Natural killer cell (primary cell): ENCODE measurements around the gene PARD3B. TPM values are rescaled to one million over a fixed set of nuclear protein-coding genes. Genes with fewer than 3 reads are reported as not detected.

Experiments
- ATAC-seq, 3 donors: fragments of 150-1000 bp in 2 of 3; fragments of 200-7000 bp in 1 of 3; cut with Tn5 transposase; 1 replicate in 1 of 3; 2 replicates in 2 of 3; pipeline ENCODE4 v1.10.0; 2021; ENCODE audit warnings: mild to moderate bottlenecking in 2 of 3, moderate library complexity in 2 of 3
- DNase-seq, 2 donors: peaks; one replicate each; pipeline versions ENCODE4 v3.0.0 to v3.0.0-alpha.2; 2013 to 2021; ENCODE audit warnings: mixed read lengths in 1 of 2
- H3K27ac ChIP-seq: one replicate; pipeline ENCODE4 v1.5.1; 2013; ENCODE audit warnings: mild to moderate bottlenecking, low read length
- H3K27me3 ChIP-seq: one replicate; pipeline ENCODE4 v1.6.1; 2013; ENCODE audit warnings: low read length; ENCODE audit not compliant: control insufficient read depth, insufficient read depth
- H3K36me3 ChIP-seq: one replicate; pipeline ENCODE4 v1.6.1; 2013; ENCODE audit warnings: low read length; ENCODE audit not compliant: control insufficient read depth, insufficient read depth
- H3K4me1 ChIP-seq: one replicate; pipeline ENCODE4 v1.6.1; 2013; ENCODE audit warnings: low read length; ENCODE audit not compliant: control insufficient read depth, insufficient read depth
- H3K4me3 ChIP-seq: one replicate; pipeline ENCODE4 v1.5.1; 2013; ENCODE audit warnings: low read length
- H3K9me3 ChIP-seq: one replicate; pipeline ENCODE4 v1.6.1; 2013; ENCODE audit warnings: low read length; ENCODE audit not compliant: control insufficient read depth, insufficient read depth
- H3K27ac Mint-ChIP-seq, 2 donors: one replicate each; pipeline ENCODE4 v1.8.0; 2022; ENCODE audit warnings: mild to moderate bottlenecking in 2 of 2, mixed read lengths in 2 of 2, moderate library complexity in 1 of 2
- H3K27me3 Mint-ChIP-seq, 2 donors: one replicate each; pipeline ENCODE4 v1.8.0; 2022; ENCODE audit warnings: low read depth in 2 of 2, mixed read lengths in 2 of 2
- H3K36me3 Mint-ChIP-seq: one replicate; pipeline ENCODE4 v1.8.0; 2022; ENCODE audit warnings: mixed read lengths
- H3K4me1 Mint-ChIP-seq, 2 donors: one replicate each; pipeline ENCODE4 v1.8.0; 2022; ENCODE audit warnings: mixed read lengths in 2 of 2
- H3K4me3 Mint-ChIP-seq: one replicate; pipeline ENCODE4 v1.8.0; 2022; ENCODE audit warnings: mild to moderate bottlenecking, moderate library complexity, mixed read lengths
- H3K9me3 Mint-ChIP-seq, 2 donors: one replicate each; pipeline ENCODE4 v1.8.0; 2022; ENCODE audit warnings: mixed read lengths in 2 of 2
- CTCF ChIP-seq: fragments of 200-600 bp; IDR thresholded peaks from one replicate; pipeline ENCODE4 v1.8.0; 2022; ENCODE audit warnings: antibody characterized with exemption
- WGBS: methylation state at CpG from one replicate; pipeline ENCODE4 v1.1.7; 2013; ENCODE audit warnings: missing lambda C conversion rate; ENCODE audit not compliant: insufficient coverage; 5-methylcytosine and 5-hydroxymethylcytosine counted together
- intact Hi-C: fragments of 100-400 bp; cut with micrococcal nuclease; formaldehyde crosslinking; loops from one replicate; pipeline ENCODE4 v1.14.2; 2022
- total RNA-seq, 4 donors: library from RNA; stranded (reverse); fragments of 120-200 nt in 1 of 4; gene quantifications; one replicate each; pipeline versions ENCODE4 v1.2.3 to v1.2.4, GENCODE V29; 2013 to 2022

Gene PARD3B
- total RNA-seq, 3 donors from 2014 or later (not counting 1 experiment from before 2014, with no cell fraction given): 0.13 to 0.45 TPM; not detected in 1

- TF ChIP-seq CTCF: no peak
- Mint-ChIP-seq H3K27me3 (no peaks in the 10 kb centered on the region), H3K27ac (no peak overlapping the region), H3K36me3 (no peaks in the 10 kb centered on the region), H3K4me3 (no peak overlapping the region), H3K4me1 (no peaks in the 10 kb centered on the region), H3K9me3 (peaks cover 0 to 2% of the 10 kb centered on the region in 2 donors)
- ATAC-seq: no peak
- Histone ChIP-seq H3K4me3 (no peak overlapping the region), H3K9me3 (no peaks in the 10 kb centered on the region), H3K27me3 (no peaks in the 10 kb centered on the region), H3K36me3 (no peaks in the 10 kb centered on the region), H3K4me1 (no peaks in the 10 kb centered on the region), H3K27ac (no peak overlapping the region)
- DNase-seq: no peak
- 86% methylated on average over 1 of the region's 3 CpGs for WGBS
- intact Hi-C loops: no loop called here
Measured at GRCh38 chr2:204635478-204635877, 90.2 kb downstream of the PARD3B start.

GRCh38 chr2:204638471-204639194 is 93.4 kb downstream of the PARD3B start:
- peaks cover 0 to 4% of the 10 kb centered on the region in 2 donors for H3K9me3 Mint-ChIP-seq
- intact Hi-C loops: no loop called here
- 95% methylated on average over 2 of the region's 4 CpGs for WGBS
- no peak for TF ChIP-seq CTCF
- no peaks in the 10 kb centered on the region for H3K4me1 Mint-ChIP-seq
- Histone ChIP-seq H3K4me3 (no peak overlapping the region), H3K27ac (no peak overlapping the region), H3K9me3 (no peaks in the 10 kb centered on the region), H3K36me3 (no peaks in the 10 kb centered on the region), H3K27me3 (no peaks in the 10 kb centered on the region), H3K4me1 (no peaks in the 10 kb centered on the region)
- no peak for DNase-seq
- H3K36me3 Mint-ChIP-seq: no peaks in the 10 kb centered on the region
- no peaks in the 10 kb centered on the region for H3K27me3 Mint-ChIP-seq
- H3K4me3 Mint-ChIP-seq: no peak overlapping the region
- no peak for ATAC-seq
- no peak overlapping the region for H3K27ac Mint-ChIP-seq

- H3K36me3 Mint-ChIP-seq: no peaks in the 10 kb centered on the region
- intact Hi-C loops: no loop called here
- no peaks in the 10 kb centered on the region for H3K9me3 ChIP-seq
- no peaks in the 10 kb centered on the region for H3K4me1 ChIP-seq
- ATAC-seq (no peak), DNase-seq (no peak)
- no peak for TF ChIP-seq CTCF
- peaks cover 0 to 4% of the 10 kb centered on the region in 2 donors for H3K9me3 Mint-ChIP-seq
- no peaks in the 10 kb centered on the region for H3K27me3 ChIP-seq
- no peak overlapping the region for H3K4me3 ChIP-seq
- H3K27ac Mint-ChIP-seq: no peak overlapping the region
- H3K27ac ChIP-seq: no peak overlapping the region
- H3K27me3 Mint-ChIP-seq: no peaks in the 10 kb centered on the region
- H3K4me3 Mint-ChIP-seq: no peak overlapping the region
- H3K4me1 Mint-ChIP-seq: no peaks in the 10 kb centered on the region
- H3K36me3 ChIP-seq: no peaks in the 10 kb centered on the region
- 85% methylated on average over 4 of the region's 4 CpGs for WGBS
Measured at GRCh38 chr2:204643326-204643725, 98.1 kb downstream of the PARD3B start.
